ENCODE results near the gene PRR29.

- TF ChIP-seq POLR2A (IDR thresholded peaks at IDR 0.05) (no peak), CTCF (IDR thresholded peaks at IDR 0.05) (no peak)
Observed at GRCh38 chr17:63966646-63967264, 31.4 kb upstream of the PRR29 start.
